HG03066 (cell line): Measurements from ENCODE around the gene CSPG4.
"Not testable (repeated sequence)": the region's sequence is repeated elsewhere in the genome, so short reads cannot be mapped to it uniquely, and the experiment has no call there.

Source experiments
- ATAC-seq: cut with Tn5 transposase; IDR thresholded peaks from one replicate; pipeline ENCODE4 v1.9.1; 2021; ENCODE audit warnings: low read depth; ENCODE audit not compliant: unreplicated experiment

CSPG4 gene

GRCh38 chr15:75742346-75742745, 29.7 kb upstream of the CSPG4 start:
- not testable (repeated sequence) for ATAC-seq

GRCh38 chr15:75739791-75740190, 27.1 kb upstream of the CSPG4 start:
- no peak for ATAC-seq

GRCh38 chr15:75738647-75739325, 26.1 kb upstream of the CSPG4 start:
- peak; percentile 92 for ATAC-seq

- peak; percentile 5 for ATAC-seq
Observed at GRCh38 chr15:75738014-75738646, 25.5 kb upstream of the CSPG4 start.

GRCh38 chr15:75737116-75738013, 24.7 kb upstream of the CSPG4 start:
- ATAC-seq, result not testable (repeated sequence)

- no peak for ATAC-seq
Observed at GRCh38 chr15:75736256-75736655, 23.6 kb upstream of the CSPG4 start.

GRCh38 chr15:75734861-75735760, 22.5 kb upstream of the CSPG4 start:
- ATAC-seq, result not testable (repeated sequence)

- ATAC-seq, result no peak
Observed at GRCh38 chr15:75733761-75734651, 21.4 kb upstream of the CSPG4 start.

- ATAC-seq, result no peak
Observed at GRCh38 chr15:75732809-75733451, 20.3 kb upstream of the CSPG4 start.

GRCh38 chr15:75732177-75732808, 19.6 kb upstream of the CSPG4 start:
- ATAC-seq, result no peak

- ATAC-seq, result no peak
Observed at GRCh38 chr15:75731248-75732151, 18.9 kb upstream of the CSPG4 start.

- ATAC-seq, result not testable (repeated sequence)
Observed at GRCh38 chr15:75730376-75731247, 18.0 kb upstream of the CSPG4 start.

- no peak for ATAC-seq
Observed at GRCh38 chr15:75729326-75730069, 16.9 kb upstream of the CSPG4 start.

- no peak for ATAC-seq
Observed at GRCh38 chr15:75727851-75728715, 15.4 kb upstream of the CSPG4 start.

- ATAC-seq, result no peak
Observed at GRCh38 chr15:75727031-75727531, 14.4 kb upstream of the CSPG4 start.
